ELF-1 (cell line): ENCODE measurements around the gene SLC13A3.

Experiments
- DNase-seq: peaks from one replicate; pipeline ENCODE4 v3.0.0-alpha.2; 2016; ENCODE audit warnings: low read depth, low spot score

SLC13A3 gene

GRCh38 chr20:46652699-46653098, 1.4 kb upstream of the SLC13A3 start:
- no peak for DNase-seq

GRCh38 chr20:46650575-46651090, 626 bp downstream of the SLC13A3 start:
- no peak for DNase-seq

GRCh38 chr20:46649965-46650542, 1.2 kb downstream of the SLC13A3 start:
- DNase-seq: no peak

- DNase-seq: no peak
Observed at GRCh38 chr20:46649650-46649949, 1.7 kb downstream of the SLC13A3 start.

- DNase-seq: peak; percentile 26
Observed at GRCh38 chr20:46648903-46649649, 2.2 kb downstream of the SLC13A3 start.

- DNase-seq: no peak
Observed at GRCh38 chr20:46647469-46647868, 3.8 kb downstream of the SLC13A3 start.

- DNase-seq: no peak
Observed at GRCh38 chr20:46646659-46647380, 4.4 kb downstream of the SLC13A3 start.

- DNase-seq: no peak
Observed at GRCh38 chr20:46646122-46646521, 5.1 kb downstream of the SLC13A3 start.

- DNase-seq: no peak
Observed at GRCh38 chr20:46644733-46645132, 6.5 kb downstream of the SLC13A3 start.

GRCh38 chr20:46644160-46644559, 7.1 kb downstream of the SLC13A3 start:
- no peak for DNase-seq

GRCh38 chr20:46642969-46643343, 8.3 kb downstream of the SLC13A3 start:
- no peak for DNase-seq

- no peak for DNase-seq
Observed at GRCh38 chr20:46642265-46642968, 8.8 kb downstream of the SLC13A3 start.

GRCh38 chr20:46641424-46641823, 9.8 kb downstream of the SLC13A3 start:
- DNase-seq: no peak

GRCh38 chr20:46640536-46641311, 10.5 kb downstream of the SLC13A3 start:
- no peak for DNase-seq

GRCh38 chr20:46640044-46640443, 11.2 kb downstream of the SLC13A3 start:
- peak; percentile 52 for DNase-seq

GRCh38 chr20:46639587-46639986, 11.7 kb downstream of the SLC13A3 start:
- no peak for DNase-seq

- no peak for DNase-seq
Observed at GRCh38 chr20:46638898-46639274, 12.4 kb downstream of the SLC13A3 start.

- peak; percentile 93 for DNase-seq
Observed at GRCh38 chr20:46638134-46638897, 12.9 kb downstream of the SLC13A3 start.

GRCh38 chr20:46637427-46638133, 13.7 kb downstream of the SLC13A3 start:
- no peak for DNase-seq

- peak; percentile 39 for DNase-seq
Observed at GRCh38 chr20:46637020-46637419, 14.2 kb downstream of the SLC13A3 start.
